Stromal cell of bone marrow (primary cell): ENCODE results near the gene RNF169.
"Not testable (repeated sequence)": the region's sequence is repeated elsewhere in the genome, so short reads cannot be mapped to it uniquely, and the experiment has no call there.

ENCODE experiments used
- DNase-seq: peaks from one replicate; pipeline ENCODE4 v3.0.0-alpha.2; 2012; ENCODE audit warnings: low read depth

The RNF169 gene

GRCh38 chr11:74768172-74768651 lies 19.6 kb downstream of the RNF169 start:
- not testable (repeated sequence) for DNase-seq

- DNase-seq: no peak
These were observed 20.5 kb downstream of the RNF169 start for GRCh38 chr11:74769055-74769707.

GRCh38 chr11:74770456-74770855 lies 21.8 kb downstream of the RNF169 start:
- no peak for DNase-seq

GRCh38 chr11:74771139-74771538 lies 22.5 kb downstream of the RNF169 start:
- DNase-seq: no peak

- DNase-seq: no peak
These were observed 24.8 kb downstream of the RNF169 start for GRCh38 chr11:74773476-74773875.

- DNase-seq: no peak
These were observed 27.1 kb downstream of the RNF169 start for GRCh38 chr11:74775762-74776161.

GRCh38 chr11:74776546-74776945 lies 27.9 kb downstream of the RNF169 start:
- no peak for DNase-seq

- DNase-seq: no peak
These were observed 28.4 kb downstream of the RNF169 start for GRCh38 chr11:74777038-74777437.

- no peak for DNase-seq
These were observed 29.2 kb downstream of the RNF169 start for GRCh38 chr11:74777877-74778276.

- no peak for DNase-seq
These were observed 29.9 kb downstream of the RNF169 start for GRCh38 chr11:74778581-74778980.

- DNase-seq: no peak
These were observed 31.8 kb downstream of the RNF169 start for GRCh38 chr11:74780248-74781005.

- peak; percentile 29 for DNase-seq
These were observed 34.7 kb downstream of the RNF169 start for GRCh38 chr11:74783241-74783871.

- DNase-seq: no peak
These were observed 35.6 kb downstream of the RNF169 start for GRCh38 chr11:74784234-74784633.

GRCh38 chr11:74784726-74785125 lies 36.1 kb downstream of the RNF169 start:
- DNase-seq: no peak

- no peak for DNase-seq
These were observed 37.9 kb downstream of the RNF169 start for GRCh38 chr11:74786574-74786973.

GRCh38 chr11:74791333-74792100 lies 42.9 kb downstream of the RNF169 start:
- DNase-seq: no peak

GRCh38 chr11:74806267-74806666 lies 57.6 kb downstream of the RNF169 start:
- DNase-seq: no peak

GRCh38 chr11:74809801-74810200 lies 61.2 kb downstream of the RNF169 start:
- no peak for DNase-seq

GRCh38 chr11:74815966-74816365 lies 67.3 kb downstream of the RNF169 start:
- no peak for DNase-seq

GRCh38 chr11:74816664-74817063 lies 68.0 kb downstream of the RNF169 start:
- DNase-seq: no peak

- DNase-seq: no peak
These were observed 69.8 kb downstream of the RNF169 start for GRCh38 chr11:74818283-74818946.

- DNase-seq: no peak
These were observed 70.8 kb downstream of the RNF169 start for GRCh38 chr11:74819400-74819799.
